ENCODE data around the gene RASSF8.

RASSF8 gene

GRCh38 chr12:26001530-26001929, 43.0 kb downstream of the RASSF8 start:
- DNase-seq (ENCODE audit: low read depth) = no peak
- no peak overlapping the region for H3K4me3 ChIP-seq (ENCODE audit: control insufficient read depth, low read depth, low read length)

DNA sequence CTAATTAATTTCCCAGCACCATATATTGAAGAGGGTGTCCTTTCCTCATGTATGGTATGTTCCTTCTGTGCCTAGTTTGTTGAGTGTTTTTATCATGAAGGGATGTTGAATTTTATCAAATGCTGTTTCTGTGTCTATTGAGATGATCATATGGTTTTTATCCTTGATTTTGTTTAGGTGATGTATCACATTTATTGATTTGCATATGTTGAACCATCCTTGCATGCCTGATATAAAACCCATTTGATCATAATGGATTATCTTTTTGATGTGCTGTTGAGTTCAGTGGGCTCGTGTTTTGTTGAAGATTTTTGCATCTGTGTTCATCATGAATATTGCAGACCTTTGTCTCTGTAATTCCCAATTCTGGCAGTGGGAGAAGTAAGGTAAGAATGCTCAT, 44.6 kb downstream of the RASSF8 start:
- no peak for DNase-seq (ENCODE audit: low read depth)
- H3K4me3 ChIP-seq (ENCODE audit: control insufficient read depth, low read depth, low read length) = no peak overlapping the region
- no peak for TF ChIP-seq CTCF (conservative IDR thresholded peaks at IDR 0.05; ENCODE audit: control insufficient read depth, insufficient read depth, low read depth, low read length)

More at GRCh38 chr12:26001530-26001929, 43.0 kb downstream of the RASSF8 start:
- no peak for TF ChIP-seq CTCF (conservative IDR thresholded peaks at IDR 0.05; ENCODE audit: control insufficient read depth, insufficient read depth, low read depth, low read length)

DNA sequence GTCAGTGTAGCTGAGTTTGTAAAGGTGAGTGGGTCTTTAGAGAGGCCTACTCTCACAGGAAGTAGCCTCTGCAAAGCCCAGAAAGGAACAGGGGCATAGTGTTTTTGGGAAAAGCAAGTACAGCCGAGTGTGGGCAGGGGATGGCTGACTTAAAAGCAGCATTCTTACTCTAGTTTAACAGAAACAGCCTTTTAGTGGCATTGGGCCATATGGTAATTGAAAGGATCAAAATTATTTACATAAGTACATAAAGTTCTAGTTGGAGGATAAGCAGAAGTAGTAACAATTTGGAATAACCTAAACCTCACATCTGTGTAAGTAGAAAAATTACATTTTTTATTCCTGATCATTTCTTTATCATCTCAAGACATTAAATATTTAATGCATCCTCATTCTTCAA, 49.1 kb downstream of the RASSF8 start:
- no peak for TF ChIP-seq CTCF (conservative IDR thresholded peaks at IDR 0.05; ENCODE audit: control insufficient read depth, insufficient read depth, low read depth, low read length)
- no peak overlapping the region for H3K4me3 ChIP-seq (ENCODE audit: control insufficient read depth, low read depth, low read length)
- no peak for DNase-seq (ENCODE audit: low read depth)

DNA sequence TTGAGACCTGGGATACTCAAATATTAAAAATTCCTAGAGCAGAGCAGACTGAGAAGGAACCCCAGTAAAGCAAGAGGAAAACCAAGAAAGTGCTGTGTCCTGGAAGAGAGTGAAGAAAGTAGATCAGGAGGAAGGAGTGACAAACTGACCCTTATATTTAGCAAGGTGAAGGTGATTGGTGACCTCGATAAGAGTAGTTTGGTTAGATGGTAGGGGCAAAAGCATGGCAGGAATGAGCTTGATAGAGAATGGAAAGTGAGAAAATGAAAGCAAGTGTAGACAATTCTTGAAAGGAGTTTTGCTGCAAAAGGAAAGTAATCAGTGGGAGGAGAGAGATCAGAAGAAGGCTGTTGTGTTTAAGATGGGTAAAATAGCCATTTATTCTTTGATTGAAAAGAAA, 51.1 kb downstream of the RASSF8 start:
- no peak for TF ChIP-seq CTCF (conservative IDR thresholded peaks at IDR 0.05; ENCODE audit: control insufficient read depth, insufficient read depth, low read depth, low read length)
- DNase-seq (ENCODE audit: low read depth) = no peak
- H3K4me3 ChIP-seq (ENCODE audit: control insufficient read depth, low read depth, low read length) = no peak overlapping the region

DNA sequence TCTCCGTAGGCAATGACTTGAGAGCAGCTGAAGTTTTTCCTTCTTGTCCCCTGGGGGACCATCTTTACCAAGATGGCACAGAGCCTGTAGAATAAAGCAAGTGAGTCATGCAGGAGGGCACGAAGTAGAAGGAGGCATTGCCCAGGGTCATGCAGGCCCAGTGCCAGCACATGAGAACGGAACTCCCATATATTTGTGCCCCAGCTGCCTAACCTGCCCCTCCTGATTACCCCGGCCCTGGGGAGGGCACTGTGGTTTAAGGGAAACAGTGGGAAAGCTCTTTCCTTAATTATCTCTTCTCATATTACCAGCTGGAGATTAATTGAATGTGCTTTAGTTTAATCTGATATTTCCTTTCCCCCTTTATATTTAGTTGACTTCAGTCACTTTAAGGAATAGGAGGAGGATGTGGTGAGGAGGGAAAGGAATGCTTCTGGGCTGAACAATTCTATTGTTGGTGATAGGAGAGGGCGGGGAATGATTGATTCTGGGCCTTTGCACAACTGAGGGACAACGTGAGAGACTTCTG, 51.9 kb downstream of the RASSF8 start:
- TF ChIP-seq CTCF (conservative IDR thresholded peaks at IDR 0.05; ENCODE audit: control insufficient read depth, insufficient read depth, low read depth, low read length) = no peak
- no peak overlapping the region for H3K4me3 ChIP-seq (ENCODE audit: control insufficient read depth, low read depth, low read length)
- DNase-seq (ENCODE audit: low read depth) = peak; percentile 43

GRCh38 chr12:26011099-26011498, 52.6 kb downstream of the RASSF8 start:
- no peak overlapping the region for H3K4me3 ChIP-seq (ENCODE audit: control insufficient read depth, low read depth, low read length)
- TF ChIP-seq CTCF (conservative IDR thresholded peaks at IDR 0.05; ENCODE audit: control insufficient read depth, insufficient read depth, low read depth, low read length) = no peak
- peak; percentile 93 for DNase-seq (ENCODE audit: low read depth)

DNA sequence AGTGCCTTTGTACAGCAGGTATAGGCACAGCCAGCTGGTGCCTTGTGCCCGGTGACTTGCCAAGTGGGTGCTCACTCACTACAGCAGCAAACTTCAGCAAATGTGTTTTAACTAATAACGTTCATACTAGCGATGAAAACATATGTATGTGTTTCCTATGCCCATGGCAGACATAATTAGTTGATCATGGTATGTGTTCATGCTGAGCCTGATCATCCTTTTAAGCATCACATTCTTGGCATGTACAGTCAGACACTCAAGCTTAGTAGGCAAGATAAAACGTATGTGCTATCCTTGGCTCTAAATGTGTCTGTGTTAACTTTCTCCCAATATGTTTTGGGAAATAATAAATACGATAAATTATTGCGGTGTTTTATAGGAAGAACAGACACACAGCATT, 55.6 kb downstream of the RASSF8 start:
- no peak overlapping the region for H3K4me3 ChIP-seq (ENCODE audit: control insufficient read depth, low read depth, low read length)
- no peak for TF ChIP-seq CTCF (conservative IDR thresholded peaks at IDR 0.05; ENCODE audit: control insufficient read depth, insufficient read depth, low read depth, low read length)
- no peak for DNase-seq (ENCODE audit: low read depth)

Measured in fibroblast of mammary gland (primary cell).